SU-DHL-6 (cell line): ENCODE results near the gene SLC40A1.

Experiments
- H2AFZ ChIP-seq: fragments of 200-600 bp; sonication (generic); 2 replicates; pipeline ENCODE4 v1.6.1; 2014; ENCODE audit warnings: low read depth, mild to moderate bottlenecking, moderate library complexity, mixed read lengths, antibody characterized with exemption, low read length; ENCODE audit not compliant: severe bottlenecking
- H3F3A ChIP-seq: fragments of 200-600 bp; shearing (Covaris generic); 2 replicates; pipeline ENCODE4 v1.6.0; 2016; ENCODE audit warnings: antibody characterized with exemption, mild to moderate bottlenecking; ENCODE audit not compliant: insufficient read depth
- H3K27ac ChIP-seq: fragments of 200-600 bp; sonication (generic); 2 replicates; pipeline ENCODE4 v1.5.1; 2016; ENCODE audit warnings: low read depth, mild to moderate bottlenecking, low read length, moderate library complexity, mixed read lengths
- H3K27me3 ChIP-seq: fragments of 200-600 bp; sonication (generic), shearing (Covaris generic); 2 replicates; pipeline ENCODE4 v1.6.0; 2014; ENCODE audit warnings: mild to moderate bottlenecking, low read length
- H3K36me3 ChIP-seq: fragments of 200-600 bp; sonication (generic); 2 replicates; pipeline ENCODE4 v1.6.1; 2014; ENCODE audit warnings: mild to moderate bottlenecking, low read length, mixed read lengths
- H3K4me2 ChIP-seq: fragments of 300-600, 200-600 bp; shearing (Covaris generic), sonication (generic); 2 replicates; pipeline ENCODE4 v1.6.0; 2014; ENCODE audit warnings: low read length, low read depth, mild to moderate bottlenecking; ENCODE audit not compliant: poor library complexity, severe bottlenecking
- H3K4me3 ChIP-seq: fragments of 200-600 bp; sonication (generic); 2 replicates; pipeline ENCODE4 v1.5.1; 2014; ENCODE audit warnings: antibody characterized with exemption, low read length, mild to moderate bottlenecking, mixed read lengths; ENCODE audit not compliant: insufficient read depth, poor library complexity, severe bottlenecking
- H3K79me2 ChIP-seq: fragments of 200-600 bp; sonication (generic); 2 replicates; pipeline ENCODE4 v1.6.1; 2014; ENCODE audit warnings: mild to moderate bottlenecking, low read length, moderate library complexity; ENCODE audit not compliant: insufficient read depth
- H3K9ac ChIP-seq: fragments of 200-600 bp; sonication (generic); 2 replicates; pipeline ENCODE4 v1.7.0; 2014; ENCODE audit warnings: mild to moderate bottlenecking, low read length
- H3K9me2 ChIP-seq: fragments of 200-600 bp; sonication (generic); replicated peaks from 2 replicates; pipeline ENCODE4 v1.6.1; 2014; ENCODE audit warnings: low read length; ENCODE audit not compliant: insufficient read depth
- H3K9me3 ChIP-seq: fragments of 200-600 bp; sonication (generic); 2 replicates; pipeline ENCODE4 v1.6.1; 2014; ENCODE audit warnings: low read length, mixed read lengths; ENCODE audit not compliant: insufficient read depth
- H4K20me1 ChIP-seq: fragments of 200-600 bp; sonication (generic); 2 replicates; pipeline ENCODE4 v1.6.1; 2014; ENCODE audit warnings: low read depth, mild to moderate bottlenecking, antibody characterized with exemption, low read length, moderate library complexity, mixed read lengths
- EZH2phosphoT487 ChIP-seq: fragments of 200-600 bp; sonication (generic), shearing (Covaris generic); conservative IDR thresholded peaks from 2 replicates; pipeline ENCODE4 v1.6.1; 2018; ENCODE audit warnings: mild to moderate bottlenecking, antibody characterized with exemption, low read length, moderate library complexity, mixed read lengths
- TF ChIP-seq, protein P1 (sequence below): fragments of 200-600 bp; sonication (generic); IDR thresholded peaks from one replicate; pipeline ENCODE4 v1.5.1; 2017; ENCODE audit warnings: antibody characterized with exemption, mild to moderate bottlenecking, low read length, moderate library complexity; ENCODE audit not compliant: insufficient read depth, poor library complexity, severe bottlenecking

Gene SLC40A1

DNA sequence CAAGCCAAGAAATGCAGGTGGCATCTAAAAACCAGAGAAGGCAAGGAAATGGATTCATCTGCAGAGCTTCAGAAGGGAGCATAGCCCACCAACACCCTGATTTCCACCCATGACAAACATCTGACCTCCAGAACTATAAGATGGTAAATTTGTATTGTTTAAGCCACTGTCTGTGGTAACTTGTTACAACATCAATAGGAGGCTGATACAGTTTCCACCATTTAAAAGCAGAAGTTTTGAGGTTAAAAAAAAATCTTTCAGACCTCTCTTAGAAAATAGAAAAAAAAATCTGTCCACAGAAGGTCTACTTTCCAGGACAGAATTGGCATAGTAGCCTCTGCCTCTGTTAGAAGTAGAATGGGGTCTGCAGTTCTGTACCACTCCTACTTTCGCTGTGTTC, 37.2 kb downstream of the SLC40A1 start:
- H4K20me1 ChIP-seq: no peaks in the 10 kb centered on the region
- TF ChIP-seq, protein P1, sequence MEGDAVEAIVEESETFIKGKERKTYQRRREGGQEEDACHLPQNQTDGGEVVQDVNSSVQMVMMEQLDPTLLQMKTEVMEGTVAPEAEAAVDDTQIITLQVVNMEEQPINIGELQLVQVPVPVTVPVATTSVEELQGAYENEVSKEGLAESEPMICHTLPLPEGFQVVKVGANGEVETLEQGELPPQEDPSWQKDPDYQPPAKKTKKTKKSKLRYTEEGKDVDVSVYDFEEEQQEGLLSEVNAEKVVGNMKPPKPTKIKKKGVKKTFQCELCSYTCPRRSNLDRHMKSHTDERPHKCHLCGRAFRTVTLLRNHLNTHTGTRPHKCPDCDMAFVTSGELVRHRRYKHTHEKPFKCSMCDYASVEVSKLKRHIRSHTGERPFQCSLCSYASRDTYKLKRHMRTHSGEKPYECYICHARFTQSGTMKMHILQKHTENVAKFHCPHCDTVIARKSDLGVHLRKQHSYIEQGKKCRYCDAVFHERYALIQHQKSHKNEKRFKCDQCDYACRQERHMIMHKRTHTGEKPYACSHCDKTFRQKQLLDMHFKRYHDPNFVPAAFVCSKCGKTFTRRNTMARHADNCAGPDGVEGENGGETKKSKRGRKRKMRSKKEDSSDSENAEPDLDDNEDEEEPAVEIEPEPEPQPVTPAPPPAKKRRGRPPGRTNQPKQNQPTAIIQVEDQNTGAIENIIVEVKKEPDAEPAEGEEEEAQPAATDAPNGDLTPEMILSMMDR: no peak
- TF ChIP-seq EZH2phosphoT487: no peak
- no peak overlapping the region for H2AFZ ChIP-seq
- no peaks in the 10 kb centered on the region for H3F3A ChIP-seq
- H3K9ac ChIP-seq: no peak overlapping the region
- H3K4me3 ChIP-seq: no peak overlapping the region
- H3K27ac ChIP-seq: no peak overlapping the region
- H3K9me2 ChIP-seq: no peaks in the 10 kb centered on the region
- H3K4me2 ChIP-seq: no peak overlapping the region
- H3K79me2 ChIP-seq: no peaks in the 10 kb centered on the region
- no peaks in the 10 kb centered on the region for H3K27me3 ChIP-seq
- H3K36me3 ChIP-seq: no peaks in the 10 kb centered on the region
- H3K9me3 ChIP-seq: no peaks in the 10 kb centered on the region

DNA sequence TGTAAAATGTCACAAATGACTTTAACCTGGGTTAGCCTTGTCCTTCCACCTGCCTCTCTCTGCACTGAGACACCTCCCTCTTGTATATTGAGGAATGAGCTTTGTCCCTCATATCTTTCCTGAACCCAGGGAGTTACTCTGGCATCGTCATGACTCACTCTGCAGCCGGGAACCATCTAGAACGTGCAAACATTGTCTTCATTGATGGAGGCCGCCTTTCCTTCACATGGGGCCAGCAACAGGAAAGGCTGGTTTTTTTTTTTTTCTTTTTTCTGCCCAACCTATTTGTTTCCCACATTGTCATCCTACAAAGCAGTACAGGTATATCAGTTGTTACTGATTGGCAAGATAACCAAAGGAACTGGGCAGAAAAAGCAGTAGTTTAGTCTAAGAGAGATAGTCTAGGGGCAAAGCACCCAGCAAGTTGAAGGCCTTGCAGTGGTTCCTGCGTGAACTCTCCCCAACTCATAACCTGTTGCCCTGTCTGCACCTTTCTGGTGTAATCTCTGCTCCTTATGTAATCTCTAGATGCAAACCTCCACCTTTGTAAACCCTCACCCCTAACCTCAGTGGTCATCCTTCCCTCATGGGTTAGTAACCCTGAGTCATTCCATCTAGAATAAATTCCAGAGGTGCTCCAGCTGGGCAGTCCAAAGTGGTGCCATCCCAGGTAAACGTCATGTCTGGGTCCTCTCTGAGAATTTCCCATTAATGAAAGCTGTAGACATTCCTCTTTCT, 38.3 kb downstream of the SLC40A1 start:
- Histone ChIP-seq H3K27me3 (no peaks in the 10 kb centered on the region), H3K79me2 (no peaks in the 10 kb centered on the region), H3K9me3 (no peaks in the 10 kb centered on the region), H3K4me2 (no peak overlapping the region), H3K4me3 (no peak overlapping the region), H4K20me1 (no peaks in the 10 kb centered on the region), H3K9ac (no peak overlapping the region), H3F3A (no peaks in the 10 kb centered on the region), H3K36me3 (no peaks in the 10 kb centered on the region), H3K9me2 (no peaks in the 10 kb centered on the region), H3K27ac (no peak overlapping the region), H2AFZ (no peak overlapping the region)
- no peak for TF ChIP-seq EZH2phosphoT487
- TF ChIP-seq, protein P1: no peak

DNA sequence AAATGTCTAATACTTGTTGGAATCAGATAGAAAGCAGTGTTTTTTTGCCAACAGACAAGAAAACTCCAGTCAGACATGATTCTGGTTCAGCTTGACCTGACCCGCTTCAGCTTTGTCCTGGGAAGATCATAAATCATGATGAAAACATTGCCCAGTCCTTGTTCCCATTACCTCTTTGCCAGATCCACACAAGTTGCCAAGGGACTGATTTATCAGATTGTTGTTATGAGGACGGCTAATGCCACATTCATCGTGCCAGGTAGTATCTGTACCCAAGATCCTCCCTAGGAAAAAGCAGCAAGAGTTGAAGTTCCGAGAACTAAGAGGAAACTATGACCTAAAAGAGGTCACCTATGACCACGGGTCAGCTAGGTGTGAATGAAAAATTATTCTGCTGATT, 39.0 kb downstream of the SLC40A1 start:
- Histone ChIP-seq H2AFZ (no peak overlapping the region), H3K4me2 (no peak overlapping the region), H3K27ac (no peak overlapping the region), H3K9me3 (no peaks in the 10 kb centered on the region), H3K9me2 (no peaks in the 10 kb centered on the region), H3K79me2 (no peaks in the 10 kb centered on the region), H3K36me3 (no peaks in the 10 kb centered on the region), H3K27me3 (no peaks in the 10 kb centered on the region), H3K4me3 (no peak overlapping the region), H4K20me1 (no peaks in the 10 kb centered on the region), H3K9ac (no peak overlapping the region), H3F3A (no peaks in the 10 kb centered on the region)
- TF ChIP-seq, protein P1: no peak
- no peak for TF ChIP-seq EZH2phosphoT487
